ENCODE data around the gene ABCC6.

The ABCC6 gene

GRCh38 chr16:16190546-16190945, 32.7 kb downstream of the ABCC6 start (continued):
- TF ChIP-seq YY2 (tag by site-specific recombination; IDR thresholded peaks at IDR 0.05) (no peak), ZNF623 (tag by site-specific recombination; IDR thresholded peaks at IDR 0.05) (no peak), ZNF350 (tag by site-specific recombination; IDR thresholded peaks at IDR 0.05) (no peak), AEBP2 (tag by site-specific recombination; IDR thresholded peaks at IDR 0.05; ENCODE audit: borderline replicate concordance) (no peak), ZNF19 (tag by site-specific recombination; IDR thresholded peaks at IDR 0.05; ENCODE audit: low read depth) (no peak), ZNF391 (tag by site-specific recombination; IDR thresholded peaks at IDR 0.05; ENCODE audit: borderline replicate concordance, low read depth) (no peak), ZNF658 (tag by site-specific recombination; IDR thresholded peaks at IDR 0.05) (no peak), ZNF335 (tag by site-specific recombination; conservative IDR thresholded peaks at IDR 0.05) (no peak)

GRCh38 chr16:16189842-16190241, 33.5 kb downstream of the ABCC6 start:
- ChIA-PET CTCF (interaction anchor here (0.7 kb wide), 1 partner anchor 412 kb away, joined by 5 read pairs; no protein-coding TSS in a partner anchor), POLR2A (no interaction called here)
- Histone ChIP-seq H3K4me1 (ENCODE audit: control insufficient read depth, insufficient read depth, low read length) (no peaks in the 10 kb centered on the region), H3K36me3 (ENCODE audit: control insufficient read depth in 2 of 2, insufficient read depth in 1 of 2, low read length in 2 of 2) (no peaks in the 10 kb centered on the region), H3K27ac (ENCODE audit: extremely low read depth, low read depth, low read length) (no peak overlapping the region), H3K9me3 (ENCODE audit: control insufficient read depth, insufficient read depth, low read depth, low read length) (no peaks in the 10 kb centered on the region), H3K4me3 (ENCODE audit: low read depth, low read length) (no peak overlapping the region)
- TF ChIP-seq ZNF292 (tag by site-specific recombination; IDR thresholded peaks at IDR 0.05; ENCODE audit: borderline replicate concordance, low read depth) (no peak), EGR2 (tag by site-specific recombination; IDR thresholded peaks at IDR 0.05; ENCODE audit: low read depth) (peak; percentile 22; the same call in 1 of the 2 replicates)

DNA sequence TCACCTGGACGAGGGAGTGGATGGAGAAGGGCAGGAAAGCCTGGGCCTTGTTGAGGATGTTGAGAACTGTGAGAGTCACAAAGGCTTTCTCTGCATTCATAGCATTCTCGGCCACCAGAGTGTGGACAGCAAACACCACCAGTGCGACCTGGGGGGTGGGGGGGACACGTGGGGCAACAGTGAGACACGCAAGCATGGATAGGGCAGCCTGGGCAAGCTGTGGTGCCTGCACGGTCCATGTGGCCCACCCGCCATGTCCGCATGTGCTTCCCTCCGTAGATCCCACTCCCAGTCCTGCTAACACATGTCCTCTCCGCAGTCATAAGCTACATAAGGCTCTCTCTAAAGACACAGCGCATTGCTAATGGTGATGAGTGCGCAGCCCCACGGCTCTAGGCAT, 34.5 kb downstream of the ABCC6 start:
- H3K27ac ChIP-seq (ENCODE audit: extremely low read depth, low read depth, low read length), result no peak overlapping the region
- H3K4me3 ChIP-seq (ENCODE audit: low read depth, low read length), result no peak overlapping the region
- ChIA-PET CTCF (no interaction called here), POLR2A (no interaction called here)
- no peaks in the 10 kb centered on the region for H3K9me3 ChIP-seq (ENCODE audit: control insufficient read depth, insufficient read depth, low read depth, low read length)
- TF ChIP-seq, protein P1, sequence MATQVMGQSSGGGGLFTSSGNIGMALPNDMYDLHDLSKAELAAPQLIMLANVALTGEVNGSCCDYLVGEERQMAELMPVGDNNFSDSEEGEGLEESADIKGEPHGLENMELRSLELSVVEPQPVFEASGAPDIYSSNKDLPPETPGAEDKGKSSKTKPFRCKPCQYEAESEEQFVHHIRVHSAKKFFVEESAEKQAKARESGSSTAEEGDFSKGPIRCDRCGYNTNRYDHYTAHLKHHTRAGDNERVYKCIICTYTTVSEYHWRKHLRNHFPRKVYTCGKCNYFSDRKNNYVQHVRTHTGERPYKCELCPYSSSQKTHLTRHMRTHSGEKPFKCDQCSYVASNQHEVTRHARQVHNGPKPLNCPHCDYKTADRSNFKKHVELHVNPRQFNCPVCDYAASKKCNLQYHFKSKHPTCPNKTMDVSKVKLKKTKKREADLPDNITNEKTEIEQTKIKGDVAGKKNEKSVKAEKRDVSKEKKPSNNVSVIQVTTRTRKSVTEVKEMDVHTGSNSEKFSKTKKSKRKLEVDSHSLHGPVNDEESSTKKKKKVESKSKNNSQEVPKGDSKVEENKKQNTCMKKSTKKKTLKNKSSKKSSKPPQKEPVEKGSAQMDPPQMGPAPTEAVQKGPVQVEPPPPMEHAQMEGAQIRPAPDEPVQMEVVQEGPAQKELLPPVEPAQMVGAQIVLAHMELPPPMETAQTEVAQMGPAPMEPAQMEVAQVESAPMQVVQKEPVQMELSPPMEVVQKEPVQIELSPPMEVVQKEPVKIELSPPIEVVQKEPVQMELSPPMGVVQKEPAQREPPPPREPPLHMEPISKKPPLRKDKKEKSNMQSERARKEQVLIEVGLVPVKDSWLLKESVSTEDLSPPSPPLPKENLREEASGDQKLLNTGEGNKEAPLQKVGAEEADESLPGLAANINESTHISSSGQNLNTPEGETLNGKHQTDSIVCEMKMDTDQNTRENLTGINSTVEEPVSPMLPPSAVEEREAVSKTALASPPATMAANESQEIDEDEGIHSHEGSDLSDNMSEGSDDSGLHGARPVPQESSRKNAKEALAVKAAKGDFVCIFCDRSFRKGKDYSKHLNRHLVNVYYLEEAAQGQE (tag by site-specific recombination; IDR thresholded peaks at IDR 0.05), result no peak
- TF ChIP-seq ZNF211 (tag by site-specific recombination; IDR thresholded peaks at IDR 0.05; ENCODE audit: low read depth) (no peak), ZNF843 (tag by site-specific recombination; IDR thresholded peaks at IDR 0.05) (no peak), BCL11A (tag by site-specific recombination; IDR thresholded peaks at IDR 0.05; ENCODE audit: low read depth) (no peak), ZNF132 (tag by site-specific recombination; IDR thresholded peaks at IDR 0.05; ENCODE audit: borderline replicate concordance) (no peak)
- no peaks in the 10 kb centered on the region for H3K36me3 ChIP-seq (ENCODE audit: control insufficient read depth in 2 of 2, insufficient read depth in 1 of 2, low read length in 2 of 2)
- no peaks in the 10 kb centered on the region for H3K4me1 ChIP-seq (ENCODE audit: control insufficient read depth, insufficient read depth, low read length)

GRCh38 chr16:16186820-16187219, 36.5 kb downstream of the ABCC6 start:
- CTCF ChIA-PET, result interaction anchor here (0.6 to 2.4 kb wide), 7 partner anchors 8 to 1347 kb away, joined by 3 to 23 read pairs (median 3); no protein-coding TSS in a partner anchor
- TF ChIP-seq EGR2 (tag by site-specific recombination; IDR thresholded peaks at IDR 0.05; ENCODE audit: low read depth) (no peak), ZBTB20 (tag by site-specific recombination; IDR thresholded peaks at IDR 0.05) (no peak)
- TF ChIP-seq, protein P2, sequence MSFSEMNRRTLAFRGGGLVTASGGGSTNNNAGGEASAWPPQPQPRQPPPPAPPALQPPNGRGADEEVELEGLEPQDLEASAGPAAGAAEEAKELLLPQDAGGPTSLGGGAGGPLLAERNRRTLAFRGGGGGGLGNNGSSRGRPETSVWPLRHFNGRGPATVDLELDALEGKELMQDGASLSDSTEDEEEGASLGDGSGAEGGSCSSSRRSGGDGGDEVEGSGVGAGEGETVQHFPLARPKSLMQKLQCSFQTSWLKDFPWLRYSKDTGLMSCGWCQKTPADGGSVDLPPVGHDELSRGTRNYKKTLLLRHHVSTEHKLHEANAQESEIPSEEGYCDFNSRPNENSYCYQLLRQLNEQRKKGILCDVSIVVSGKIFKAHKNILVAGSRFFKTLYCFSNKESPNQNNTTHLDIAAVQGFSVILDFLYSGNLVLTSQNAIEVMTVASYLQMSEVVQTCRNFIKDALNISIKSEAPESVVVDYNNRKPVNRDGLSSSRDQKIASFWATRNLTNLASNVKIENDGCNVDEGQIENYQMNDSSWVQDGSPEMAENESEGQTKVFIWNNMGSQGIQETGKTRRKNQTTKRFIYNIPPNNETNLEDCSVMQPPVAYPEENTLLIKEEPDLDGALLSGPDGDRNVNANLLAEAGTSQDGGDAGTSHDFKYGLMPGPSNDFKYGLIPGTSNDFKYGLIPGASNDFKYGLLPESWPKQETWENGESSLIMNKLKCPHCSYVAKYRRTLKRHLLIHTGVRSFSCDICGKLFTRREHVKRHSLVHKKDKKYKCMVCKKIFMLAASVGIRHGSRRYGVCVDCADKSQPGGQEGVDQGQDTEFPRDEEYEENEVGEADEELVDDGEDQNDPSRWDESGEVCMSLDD (tag by site-specific recombination; IDR thresholded peaks at IDR 0.05), result no peak

More at GRCh38 chr16:16186820-16187219, 36.5 kb downstream of the ABCC6 start:
- Histone ChIP-seq H3K36me3 (ENCODE audit: control insufficient read depth in 2 of 2, insufficient read depth in 1 of 2, low read length in 2 of 2) (no peaks in the 10 kb centered on the region), H3K27ac (ENCODE audit: extremely low read depth, low read depth, low read length) (no peak overlapping the region), H3K4me3 (ENCODE audit: low read depth, low read length) (no peak overlapping the region), H3K4me1 (ENCODE audit: control insufficient read depth, insufficient read depth, low read length) (no peaks in the 10 kb centered on the region), H3K9me3 (ENCODE audit: control insufficient read depth, insufficient read depth, low read depth, low read length) (no peaks in the 10 kb centered on the region)
- POLR2A ChIA-PET, result no interaction called here
